Prostate gland (tissue), 2 donors: ENCODE results near the gene SH2D4B.

ENCODE experiments used
- POLR2A ChIP-seq: fragments of 450-650 bp; IDR thresholded peaks from one replicate; pipeline ENCODE4 v1.6.1; 2016; ENCODE audit warnings: antibody characterized with exemption, mild to moderate bottlenecking
- POLR2AphosphoS5 ChIP-seq: sonication (generic); formaldehyde crosslinking; IDR thresholded peaks from one replicate; pipeline ENCODE4 v1.6.1; 2017; ENCODE audit warnings: antibody characterized with exemption
- TF ChIP-seq, protein P1 (sequence below), 4 experiments: fragments of 200-600 bp in 2 of 4; fragments of 450-650 bp in 2 of 4; sonication (generic) in 2 of 4; IDR thresholded peaks; 1 replicate in 3 of 4; 2 replicates in 1 of 4; pipeline ENCODE4 v1.5.1; 2016 to 2019; ENCODE audit warnings: antibody characterized with exemption in 4 of 4, mild to moderate bottlenecking in 2 of 4, moderate library complexity in 2 of 4

DNA sequence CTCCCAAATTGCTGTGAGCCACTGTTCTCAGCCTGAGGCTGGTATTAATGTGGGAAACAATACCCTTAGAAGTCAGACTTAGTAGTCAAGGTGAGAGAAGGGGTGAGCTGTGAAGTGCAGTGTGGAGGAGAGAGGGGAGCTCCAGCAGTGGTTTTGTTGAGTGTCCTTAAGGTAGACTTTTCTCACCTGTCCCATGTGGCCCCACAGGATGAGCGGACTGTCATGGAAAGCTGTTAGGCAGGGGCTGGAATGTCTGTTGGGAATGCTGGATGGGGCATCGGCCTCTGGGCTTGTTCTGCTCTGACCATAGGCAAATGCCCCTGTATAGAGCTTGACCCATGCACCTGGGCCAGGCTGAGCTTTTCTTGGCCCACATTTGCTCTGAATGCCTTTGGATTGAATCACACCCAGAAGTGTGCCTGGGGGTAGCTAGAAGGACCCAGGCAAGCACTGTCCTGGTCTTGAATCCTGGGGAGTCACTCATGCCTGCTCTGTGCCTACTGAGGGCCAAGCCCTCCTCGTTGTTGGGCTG is 36.3 kb upstream of the SH2D4B start:
- TF ChIP-seq, protein P1, sequence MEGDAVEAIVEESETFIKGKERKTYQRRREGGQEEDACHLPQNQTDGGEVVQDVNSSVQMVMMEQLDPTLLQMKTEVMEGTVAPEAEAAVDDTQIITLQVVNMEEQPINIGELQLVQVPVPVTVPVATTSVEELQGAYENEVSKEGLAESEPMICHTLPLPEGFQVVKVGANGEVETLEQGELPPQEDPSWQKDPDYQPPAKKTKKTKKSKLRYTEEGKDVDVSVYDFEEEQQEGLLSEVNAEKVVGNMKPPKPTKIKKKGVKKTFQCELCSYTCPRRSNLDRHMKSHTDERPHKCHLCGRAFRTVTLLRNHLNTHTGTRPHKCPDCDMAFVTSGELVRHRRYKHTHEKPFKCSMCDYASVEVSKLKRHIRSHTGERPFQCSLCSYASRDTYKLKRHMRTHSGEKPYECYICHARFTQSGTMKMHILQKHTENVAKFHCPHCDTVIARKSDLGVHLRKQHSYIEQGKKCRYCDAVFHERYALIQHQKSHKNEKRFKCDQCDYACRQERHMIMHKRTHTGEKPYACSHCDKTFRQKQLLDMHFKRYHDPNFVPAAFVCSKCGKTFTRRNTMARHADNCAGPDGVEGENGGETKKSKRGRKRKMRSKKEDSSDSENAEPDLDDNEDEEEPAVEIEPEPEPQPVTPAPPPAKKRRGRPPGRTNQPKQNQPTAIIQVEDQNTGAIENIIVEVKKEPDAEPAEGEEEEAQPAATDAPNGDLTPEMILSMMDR (IDR thresholded peaks at IDR 0.05) = no peak
- TF ChIP-seq POLR2AphosphoS5 (no peak), POLR2A (no peak)
